ENCODE results near the gene ANKRD11. TPM values are rescaled to one million over a fixed set of nuclear protein-coding genes. Genes with fewer than 3 reads are reported as not detected.

The ANKRD11 gene
- total RNA-seq, 1 donor from 2014 or later = 164 TPM

- Mint-ChIP-seq H3K36me3 (ENCODE audit: low read depth) (no peaks in the 10 kb centered on the region), H3K27me3 (ENCODE audit: low read depth) (no peaks in the 10 kb centered on the region), H3K4me1 (peaks cover 24% of the 10 kb centered on the region), H3K27ac (ENCODE audit: unreplicated experiment) (no peak overlapping the region), H3K9me3 (no peaks in the 10 kb centered on the region), H3K4me3 (peak overlapping the region; percentile 72)
- DNase-seq (ENCODE audit: low read depth, low spot score) = no peak
- TF ChIP-seq, protein P1, sequence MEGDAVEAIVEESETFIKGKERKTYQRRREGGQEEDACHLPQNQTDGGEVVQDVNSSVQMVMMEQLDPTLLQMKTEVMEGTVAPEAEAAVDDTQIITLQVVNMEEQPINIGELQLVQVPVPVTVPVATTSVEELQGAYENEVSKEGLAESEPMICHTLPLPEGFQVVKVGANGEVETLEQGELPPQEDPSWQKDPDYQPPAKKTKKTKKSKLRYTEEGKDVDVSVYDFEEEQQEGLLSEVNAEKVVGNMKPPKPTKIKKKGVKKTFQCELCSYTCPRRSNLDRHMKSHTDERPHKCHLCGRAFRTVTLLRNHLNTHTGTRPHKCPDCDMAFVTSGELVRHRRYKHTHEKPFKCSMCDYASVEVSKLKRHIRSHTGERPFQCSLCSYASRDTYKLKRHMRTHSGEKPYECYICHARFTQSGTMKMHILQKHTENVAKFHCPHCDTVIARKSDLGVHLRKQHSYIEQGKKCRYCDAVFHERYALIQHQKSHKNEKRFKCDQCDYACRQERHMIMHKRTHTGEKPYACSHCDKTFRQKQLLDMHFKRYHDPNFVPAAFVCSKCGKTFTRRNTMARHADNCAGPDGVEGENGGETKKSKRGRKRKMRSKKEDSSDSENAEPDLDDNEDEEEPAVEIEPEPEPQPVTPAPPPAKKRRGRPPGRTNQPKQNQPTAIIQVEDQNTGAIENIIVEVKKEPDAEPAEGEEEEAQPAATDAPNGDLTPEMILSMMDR (conservative IDR thresholded peaks at IDR 0.05) = no peak
Observed at GRCh38 chr16:89506113-89506504, 15.7 kb upstream of the ANKRD11 start.

DNA sequence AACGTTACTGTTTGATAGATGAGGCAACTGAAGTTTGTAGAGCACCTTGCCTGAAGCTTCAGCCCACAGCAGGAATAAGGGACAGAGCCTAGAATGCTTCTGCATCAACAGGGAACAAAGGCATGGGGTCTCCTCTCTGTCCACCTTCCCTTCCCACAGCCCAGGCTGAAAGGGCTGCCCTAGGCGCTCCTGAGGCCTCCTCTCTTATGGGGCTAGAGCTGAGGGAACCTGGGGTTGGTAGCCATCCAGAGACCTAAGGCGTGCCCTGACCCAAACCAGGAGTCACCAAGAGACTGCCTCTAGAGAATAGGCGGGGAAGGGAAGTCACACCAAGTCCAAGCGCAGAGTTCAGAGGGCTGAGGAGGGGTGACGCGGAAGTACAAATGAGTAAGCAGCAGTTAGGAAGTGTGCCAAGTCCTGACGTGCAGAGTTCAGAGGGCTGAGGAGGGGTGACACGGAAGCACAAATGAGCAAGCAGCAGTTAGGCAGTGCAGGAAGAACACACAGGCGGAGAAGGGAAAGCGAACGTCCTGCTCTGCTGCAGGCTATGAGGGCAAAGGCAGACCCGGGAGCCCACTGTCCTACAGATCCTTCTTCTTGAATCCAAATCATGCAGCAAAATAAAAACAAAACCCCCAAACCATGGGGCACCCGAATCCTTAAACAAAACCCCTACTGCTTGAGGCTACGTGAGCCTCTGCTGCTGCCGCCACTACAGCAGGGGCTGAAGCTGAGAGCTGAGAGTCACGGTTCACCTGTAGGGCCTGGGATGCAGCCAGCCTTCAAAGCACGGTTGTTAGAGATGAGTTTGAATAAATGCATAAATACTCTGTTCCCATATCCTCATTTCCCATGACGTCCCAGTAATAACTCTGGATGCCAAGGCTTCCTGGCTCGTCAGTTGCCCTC lies 15.1 kb upstream of the ANKRD11 start:
- DNase-seq (ENCODE audit: low read depth, low spot score) = no peak
- no peaks in the 10 kb centered on the region for H3K9me3 Mint-ChIP-seq
- TF ChIP-seq, protein P1 (conservative IDR thresholded peaks at IDR 0.05) = no peak
- peak overlapping the region; percentile 72 for H3K4me3 Mint-ChIP-seq
- peaks cover 24% of the 10 kb centered on the region for H3K4me1 Mint-ChIP-seq
- H3K36me3 Mint-ChIP-seq (ENCODE audit: low read depth) = no peaks in the 10 kb centered on the region
- H3K27ac Mint-ChIP-seq (ENCODE audit: unreplicated experiment) = no peak overlapping the region
- no peaks in the 10 kb centered on the region for H3K27me3 Mint-ChIP-seq (ENCODE audit: low read depth)

DNA sequence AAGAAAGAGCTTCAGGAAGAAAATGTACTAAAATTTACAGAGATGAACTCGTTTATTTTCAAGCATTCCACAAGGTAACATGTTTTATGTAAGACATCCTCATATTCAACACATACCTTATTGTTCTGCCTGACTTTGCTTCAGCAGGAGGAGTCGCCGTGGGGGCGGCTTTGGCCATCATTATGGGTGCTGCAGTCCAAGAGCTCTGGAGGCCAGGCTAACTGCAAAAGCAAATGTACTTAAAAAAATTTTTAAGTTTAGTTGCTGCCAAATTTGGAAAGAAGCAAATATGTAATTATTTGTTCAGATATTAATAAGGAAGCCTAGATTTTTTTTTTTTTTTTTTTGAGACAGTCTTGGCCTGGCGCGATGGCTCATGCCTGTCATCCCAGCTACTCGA lies 13.7 kb upstream of the ANKRD11 start:
- Mint-ChIP-seq H3K36me3 (ENCODE audit: low read depth) (no peaks in the 10 kb centered on the region), H3K27me3 (ENCODE audit: low read depth) (no peaks in the 10 kb centered on the region), H3K27ac (ENCODE audit: unreplicated experiment) (no peak overlapping the region), H3K4me3 (peak overlapping the region; percentile 68), H3K4me1 (peaks cover 23% of the 10 kb centered on the region), H3K9me3 (no peaks in the 10 kb centered on the region)
- no peak for DNase-seq (ENCODE audit: low read depth, low spot score)
- TF ChIP-seq, protein P1 (conservative IDR thresholded peaks at IDR 0.05) = no peak

DNA sequence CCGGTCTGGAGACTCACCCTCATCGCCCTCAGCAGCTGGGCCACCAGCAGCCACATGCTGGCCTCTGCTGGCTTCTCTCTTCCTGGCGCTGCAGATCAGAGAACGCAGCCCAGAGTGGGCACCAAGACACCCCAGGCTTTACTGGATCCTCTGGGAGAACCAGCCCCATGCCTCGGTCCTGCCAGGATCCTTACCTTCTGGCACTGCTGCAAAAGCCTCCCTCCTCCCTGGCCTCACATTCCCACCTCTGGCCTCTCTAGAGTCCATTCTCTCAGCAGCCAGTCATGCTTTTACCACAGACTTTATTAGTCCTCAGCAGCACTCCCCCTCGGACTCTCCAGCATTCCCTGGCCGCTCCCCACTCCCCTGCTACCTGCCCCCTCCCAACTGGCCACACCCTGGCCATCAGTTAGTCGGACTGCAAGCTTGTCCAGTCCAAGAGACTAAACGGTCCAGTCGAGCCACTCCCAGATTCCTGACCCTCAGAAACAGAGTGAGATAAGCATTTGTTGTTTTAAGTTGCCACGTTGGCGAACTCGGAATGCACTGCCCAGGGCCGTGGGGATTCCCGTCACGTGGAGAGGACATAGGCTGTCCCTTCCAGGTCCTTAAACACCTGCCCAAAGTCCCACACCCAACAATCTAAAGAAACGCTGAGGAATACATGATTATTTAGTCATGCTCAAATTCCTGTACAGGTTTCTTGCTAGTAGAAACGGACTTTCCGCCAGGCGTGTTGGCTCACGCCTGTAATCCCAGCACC lies 11.9 kb upstream of the ANKRD11 start:
- no peak overlapping the region for H3K27ac Mint-ChIP-seq (ENCODE audit: unreplicated experiment)
- peaks cover 17% of the 10 kb centered on the region for H3K4me1 Mint-ChIP-seq
- H3K4me3 Mint-ChIP-seq = peak overlapping the region; percentile 44
- no peaks in the 10 kb centered on the region for H3K27me3 Mint-ChIP-seq (ENCODE audit: low read depth)
- DNase-seq (ENCODE audit: low read depth, low spot score) = no peak
- H3K9me3 Mint-ChIP-seq = no peaks in the 10 kb centered on the region
- no peaks in the 10 kb centered on the region for H3K36me3 Mint-ChIP-seq (ENCODE audit: low read depth)
- TF ChIP-seq, protein P1 (conservative IDR thresholded peaks at IDR 0.05) = no peak

DNA sequence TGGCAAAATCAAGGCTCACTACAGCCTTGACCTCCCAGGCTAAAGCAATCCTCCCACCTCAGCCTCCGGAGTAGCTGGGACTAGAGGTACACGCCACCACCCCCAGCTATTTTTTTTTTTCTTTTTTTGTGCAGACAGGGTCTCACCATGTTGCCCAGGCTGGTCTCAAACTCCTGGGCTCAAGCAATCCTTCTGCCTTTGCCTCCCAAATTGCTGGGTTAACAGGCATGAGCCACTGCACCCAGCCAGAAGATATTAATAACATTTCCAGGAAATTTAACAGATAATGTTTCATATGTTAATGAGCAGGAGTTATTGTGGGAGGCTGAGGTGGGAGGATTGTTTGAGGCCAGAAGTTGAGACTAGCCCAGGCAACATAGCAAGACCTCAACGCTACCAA lies 9.4 kb upstream of the ANKRD11 start:
- Mint-ChIP-seq H3K4me1 (no peaks in the 10 kb centered on the region), H3K27me3 (ENCODE audit: low read depth) (no peaks in the 10 kb centered on the region), H3K36me3 (ENCODE audit: low read depth) (no peaks in the 10 kb centered on the region), H3K4me3 (no peak overlapping the region), H3K9me3 (no peaks in the 10 kb centered on the region), H3K27ac (ENCODE audit: unreplicated experiment) (no peak overlapping the region)
- DNase-seq (ENCODE audit: low read depth, low spot score) = no peak
- TF ChIP-seq, protein P1 (conservative IDR thresholded peaks at IDR 0.05) = no peak
